ENCODE data around the gene ACSL5. TPM values are rescaled to one million over a fixed set of nuclear protein-coding genes. Genes with fewer than 3 reads are reported as not detected.

Gene ACSL5
- total and polyA plus RNA-seq, 4 donors = 15.0 to 201 (median 43.5) TPM

DNA sequence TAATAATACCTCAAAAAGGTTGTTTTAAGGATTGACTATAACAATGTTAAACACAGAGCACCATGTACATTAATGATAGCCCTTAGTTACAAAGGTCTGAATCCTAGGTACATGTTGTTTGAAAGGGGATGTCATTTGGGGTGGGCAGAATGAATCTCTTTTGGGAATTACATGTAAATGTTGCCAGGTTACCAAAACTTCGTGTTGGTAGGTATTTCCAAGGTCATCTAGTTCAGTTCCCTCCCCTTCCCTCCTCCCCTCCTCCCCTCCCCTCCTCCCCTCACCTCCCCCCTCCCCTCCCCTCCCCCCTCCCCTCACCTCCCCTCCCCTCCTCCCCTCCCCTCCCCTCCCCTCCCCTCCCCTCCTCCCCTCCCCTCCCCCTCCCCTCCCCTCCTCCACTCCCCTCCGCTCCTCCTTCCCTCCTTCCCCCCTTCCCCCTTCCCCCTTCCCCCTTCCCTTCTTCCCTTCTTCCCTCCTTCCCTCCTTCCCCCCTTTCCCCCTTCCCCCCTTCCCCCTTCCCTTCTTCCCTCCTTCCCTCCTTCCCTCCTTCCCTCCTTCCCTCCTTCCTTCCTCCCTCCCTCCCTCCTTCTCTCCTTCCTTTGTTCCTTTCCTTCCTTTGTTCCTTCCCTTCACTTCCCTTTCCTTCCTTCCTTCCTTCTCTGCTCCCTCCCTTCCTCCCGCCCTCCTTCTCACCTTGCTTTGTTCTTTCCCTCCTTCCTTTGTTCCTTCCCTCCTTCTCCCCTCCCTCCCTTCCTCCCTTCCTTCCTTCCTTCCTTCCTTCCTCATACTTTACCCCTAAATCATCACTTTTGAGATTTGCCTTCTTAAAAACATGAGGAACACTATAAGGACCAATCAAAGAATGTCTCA is 81.2 kb downstream of the ACSL5 start:
- WGBS = 81% methylated on average over 2 of the region's 3 CpGs
- DNase-seq (ENCODE audit: low spot score) = no peak
- H3K9me3 ChIP-seq (ENCODE audit: control insufficient read depth in 4 of 4, low read length in 3 of 4) = no peaks in the 10 kb centered on the region
- peaks cover 0 to 2% (median 0%) of the 10 kb centered on the region in 4 donors for H3K36me3 ChIP-seq (ENCODE audit: control insufficient read depth in 4 of 4, insufficient read depth in 3 of 4, low read depth in 1 of 4, low read length in 3 of 4)
- H3K4me1 ChIP-seq (ENCODE audit: control insufficient read depth in 4 of 4, insufficient read depth in 4 of 4, low read length in 3 of 4) = no peaks in the 10 kb centered on the region
- TF ChIP-seq, protein P1, sequence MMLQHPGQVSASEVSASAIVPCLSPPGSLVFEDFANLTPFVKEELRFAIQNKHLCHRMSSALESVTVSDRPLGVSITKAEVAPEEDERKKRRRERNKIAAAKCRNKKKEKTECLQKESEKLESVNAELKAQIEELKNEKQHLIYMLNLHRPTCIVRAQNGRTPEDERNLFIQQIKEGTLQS (IDR thresholded peaks at IDR 0.05) = no peak
- TF ChIP-seq NR2F2 (IDR thresholded peaks at IDR 0.05) (no peak), RXRA (IDR thresholded peaks at IDR 0.05) (no peak), GABPA (IDR thresholded peaks at IDR 0.05 in 1 of 2, conservative IDR thresholded peaks at IDR 0.05 in 1 of 2) (no peak), FOXA2 (IDR thresholded peaks at IDR 0.05) (no peak), RAD21 (IDR thresholded peaks at IDR 0.05) (no peak), TAF1 (conservative IDR thresholded peaks at IDR 0.05) (no peak), SP1 (IDR thresholded peaks at IDR 0.05) (no peak), JUND (IDR thresholded peaks at IDR 0.05) (no peak), FOXA1 (IDR thresholded peaks at IDR 0.05) (no peak), HNF4A (conservative IDR thresholded peaks at IDR 0.05) (no peak), EGR1 (IDR thresholded peaks at IDR 0.05; ENCODE audit: low read depth in 2 of 2) (no peak), HNF4G (IDR thresholded peaks at IDR 0.05) (no peak)
- TF ChIP-seq, protein P2, sequence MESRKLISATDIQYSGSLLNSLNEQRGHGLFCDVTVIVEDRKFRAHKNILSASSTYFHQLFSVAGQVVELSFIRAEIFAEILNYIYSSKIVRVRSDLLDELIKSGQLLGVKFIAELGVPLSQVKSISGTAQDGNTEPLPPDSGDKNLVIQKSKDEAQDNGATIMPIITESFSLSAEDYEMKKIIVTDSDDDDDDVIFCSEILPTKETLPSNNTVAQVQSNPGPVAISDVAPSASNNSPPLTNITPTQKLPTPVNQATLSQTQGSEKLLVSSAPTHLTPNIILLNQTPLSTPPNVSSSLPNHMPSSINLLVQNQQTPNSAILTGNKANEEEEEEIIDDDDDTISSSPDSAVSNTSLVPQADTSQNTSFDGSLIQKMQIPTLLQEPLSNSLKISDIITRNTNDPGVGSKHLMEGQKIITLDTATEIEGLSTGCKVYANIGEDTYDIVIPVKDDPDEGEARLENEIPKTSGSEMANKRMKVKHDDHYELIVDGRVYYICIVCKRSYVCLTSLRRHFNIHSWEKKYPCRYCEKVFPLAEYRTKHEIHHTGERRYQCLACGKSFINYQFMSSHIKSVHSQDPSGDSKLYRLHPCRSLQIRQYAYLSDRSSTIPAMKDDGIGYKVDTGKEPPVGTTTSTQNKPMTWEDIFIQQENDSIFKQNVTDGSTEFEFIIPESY (IDR thresholded peaks at IDR 0.05) = no peak
- TF ChIP-seq, protein P3, sequence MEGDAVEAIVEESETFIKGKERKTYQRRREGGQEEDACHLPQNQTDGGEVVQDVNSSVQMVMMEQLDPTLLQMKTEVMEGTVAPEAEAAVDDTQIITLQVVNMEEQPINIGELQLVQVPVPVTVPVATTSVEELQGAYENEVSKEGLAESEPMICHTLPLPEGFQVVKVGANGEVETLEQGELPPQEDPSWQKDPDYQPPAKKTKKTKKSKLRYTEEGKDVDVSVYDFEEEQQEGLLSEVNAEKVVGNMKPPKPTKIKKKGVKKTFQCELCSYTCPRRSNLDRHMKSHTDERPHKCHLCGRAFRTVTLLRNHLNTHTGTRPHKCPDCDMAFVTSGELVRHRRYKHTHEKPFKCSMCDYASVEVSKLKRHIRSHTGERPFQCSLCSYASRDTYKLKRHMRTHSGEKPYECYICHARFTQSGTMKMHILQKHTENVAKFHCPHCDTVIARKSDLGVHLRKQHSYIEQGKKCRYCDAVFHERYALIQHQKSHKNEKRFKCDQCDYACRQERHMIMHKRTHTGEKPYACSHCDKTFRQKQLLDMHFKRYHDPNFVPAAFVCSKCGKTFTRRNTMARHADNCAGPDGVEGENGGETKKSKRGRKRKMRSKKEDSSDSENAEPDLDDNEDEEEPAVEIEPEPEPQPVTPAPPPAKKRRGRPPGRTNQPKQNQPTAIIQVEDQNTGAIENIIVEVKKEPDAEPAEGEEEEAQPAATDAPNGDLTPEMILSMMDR (IDR thresholded peaks at IDR 0.05; ENCODE audit: low read depth, low read length, missing input control) = no peak
- TF ChIP-seq, protein P4, sequence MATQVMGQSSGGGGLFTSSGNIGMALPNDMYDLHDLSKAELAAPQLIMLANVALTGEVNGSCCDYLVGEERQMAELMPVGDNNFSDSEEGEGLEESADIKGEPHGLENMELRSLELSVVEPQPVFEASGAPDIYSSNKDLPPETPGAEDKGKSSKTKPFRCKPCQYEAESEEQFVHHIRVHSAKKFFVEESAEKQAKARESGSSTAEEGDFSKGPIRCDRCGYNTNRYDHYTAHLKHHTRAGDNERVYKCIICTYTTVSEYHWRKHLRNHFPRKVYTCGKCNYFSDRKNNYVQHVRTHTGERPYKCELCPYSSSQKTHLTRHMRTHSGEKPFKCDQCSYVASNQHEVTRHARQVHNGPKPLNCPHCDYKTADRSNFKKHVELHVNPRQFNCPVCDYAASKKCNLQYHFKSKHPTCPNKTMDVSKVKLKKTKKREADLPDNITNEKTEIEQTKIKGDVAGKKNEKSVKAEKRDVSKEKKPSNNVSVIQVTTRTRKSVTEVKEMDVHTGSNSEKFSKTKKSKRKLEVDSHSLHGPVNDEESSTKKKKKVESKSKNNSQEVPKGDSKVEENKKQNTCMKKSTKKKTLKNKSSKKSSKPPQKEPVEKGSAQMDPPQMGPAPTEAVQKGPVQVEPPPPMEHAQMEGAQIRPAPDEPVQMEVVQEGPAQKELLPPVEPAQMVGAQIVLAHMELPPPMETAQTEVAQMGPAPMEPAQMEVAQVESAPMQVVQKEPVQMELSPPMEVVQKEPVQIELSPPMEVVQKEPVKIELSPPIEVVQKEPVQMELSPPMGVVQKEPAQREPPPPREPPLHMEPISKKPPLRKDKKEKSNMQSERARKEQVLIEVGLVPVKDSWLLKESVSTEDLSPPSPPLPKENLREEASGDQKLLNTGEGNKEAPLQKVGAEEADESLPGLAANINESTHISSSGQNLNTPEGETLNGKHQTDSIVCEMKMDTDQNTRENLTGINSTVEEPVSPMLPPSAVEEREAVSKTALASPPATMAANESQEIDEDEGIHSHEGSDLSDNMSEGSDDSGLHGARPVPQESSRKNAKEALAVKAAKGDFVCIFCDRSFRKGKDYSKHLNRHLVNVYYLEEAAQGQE (IDR thresholded peaks at IDR 0.05) = no peak
- TF ChIP-seq, protein P5, sequence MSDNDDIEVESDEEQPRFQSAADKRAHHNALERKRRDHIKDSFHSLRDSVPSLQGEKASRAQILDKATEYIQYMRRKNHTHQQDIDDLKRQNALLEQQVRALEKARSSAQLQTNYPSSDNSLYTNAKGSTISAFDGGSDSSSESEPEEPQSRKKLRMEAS (IDR thresholded peaks at IDR 0.05) = no peak
- no peak overlapping the region for H3K4me3 ChIP-seq (ENCODE audit: low read depth in 1 of 3, low read length in 3 of 3)
- no peak overlapping the region for H3K9ac ChIP-seq (ENCODE audit: low read depth in 1 of 2, low read length in 2 of 2)
- no peak overlapping the region for H3K27ac ChIP-seq (ENCODE audit: low read depth in 1 of 2, low read length in 2 of 2)
- H3K27me3 ChIP-seq (ENCODE audit: control insufficient read depth in 4 of 4, insufficient read depth in 4 of 4, low read length in 3 of 4) = no peaks in the 10 kb centered on the region

Data from liver (tissue), 9 donors.